HEK293 (cell line): ENCODE measurements around the gene UBA52.
"Not testable (repeated sequence)": the region's sequence is repeated elsewhere in the genome, so short reads cannot be mapped to it uniquely, and the experiment has no call there.

Source experiments
- CTCF ChIA-PET: fragments of 350-600 bp; formaldehyde crosslinking; extraction: SDS; loops from one replicate; lab custom pipeline; 2021; ENCODE audit warnings: antibody characterized with exemption; lab: Yijun Ruan, JAX
- POLR2A ChIA-PET: fragments of 300-600 bp; formaldehyde crosslinking; extraction: SDS; loops from one replicate; lab custom pipeline; 2020; ENCODE audit warnings: antibody characterized with exemption, inconsistent platforms; lab: Yijun Ruan, JAX
- H3K27ac ChIP-seq: fragments of 200-500 bp; sonication (Bioruptor generic); 2 replicates; pipeline ENCODE4 v1.5.1; 2014; ENCODE audit warnings: low read depth, low read length, control low read depth, inconsistent platforms; ENCODE audit errors: extremely low read depth
- H3K36me3 ChIP-seq, 2 experiments: fragments of 200-500 bp in 1 of 2; sonication (Bioruptor generic) in 1 of 2; 1 replicate in 1 of 2; 2 replicates in 1 of 2; pipeline ENCODE4 v1.5.1; 2014 to 2017; ENCODE audit warnings: inconsistent platforms in 2 of 2, low read length in 2 of 2; ENCODE audit not compliant: control insufficient read depth in 2 of 2, insufficient read depth in 1 of 2
- H3K4me1 ChIP-seq: fragments of 200-500 bp; sonication (Bioruptor generic); 2 replicates; pipeline ENCODE4 v1.5.1; 2014; ENCODE audit warnings: mild to moderate bottlenecking, low read length, inconsistent platforms; ENCODE audit not compliant: control insufficient read depth, insufficient read depth
- H3K4me3 ChIP-seq: 2 replicates; pipeline ENCODE4 v1.5.1; 2011; ENCODE audit warnings: low read depth, mild to moderate bottlenecking, control low read depth, low read length, moderate library complexity
- H3K9me3 ChIP-seq: fragments of 200-500 bp; sonication (Bioruptor generic); 2 replicates; pipeline ENCODE4 v1.5.1; 2014; ENCODE audit warnings: low read depth, low read length, inconsistent platforms; ENCODE audit not compliant: control insufficient read depth, insufficient read depth
- HOXD13 ChIP-seq: sonication (generic); formaldehyde crosslinking; IDR thresholded peaks from 2 replicates; pipeline ENCODE4 v1.8.0; 2022; ENCODE audit warnings: missing genetic modification reagents, borderline replicate concordance
- KLF1 ChIP-seq: fragments of 450-650 bp; formaldehyde crosslinking; IDR thresholded peaks from 2 replicates; pipeline ENCODE4 v1.5.1; 2016; ENCODE audit warnings: missing biosample characterization, missing genetic modification characterization
- KLF17 ChIP-seq: fragments of 450-650 bp; formaldehyde crosslinking; IDR thresholded peaks from 2 replicates; pipeline ENCODE4 v1.5.1; 2016; ENCODE audit warnings: missing biosample characterization, missing genetic modification characterization
- KLF8 ChIP-seq: fragments of 450-650 bp; formaldehyde crosslinking; IDR thresholded peaks from 2 replicates; pipeline ENCODE4 v1.5.1; 2016; ENCODE audit warnings: missing biosample characterization, missing genetic modification characterization
- SETDB1 ChIP-seq: IDR thresholded peaks from one replicate; pipeline ENCODE4 v1.6.1; 2017; ENCODE audit warnings: mild to moderate bottlenecking, low read length, moderate library complexity, mixed read lengths; ENCODE audit not compliant: insufficient read length
- ZFP3 ChIP-seq: fragments of 450-650 bp; formaldehyde crosslinking; IDR thresholded peaks from 2 replicates; pipeline ENCODE4 v1.5.1; 2016; ENCODE audit warnings: low read depth, missing biosample characterization, missing genetic modification characterization
- ZNF121 ChIP-seq: fragments of 450-650 bp; formaldehyde crosslinking; IDR thresholded peaks from 2 replicates; pipeline ENCODE4 v1.5.1; 2016; ENCODE audit warnings: missing biosample characterization, missing genetic modification characterization
- ZNF146 ChIP-seq: fragments of 450-650 bp; formaldehyde crosslinking; IDR thresholded peaks from 2 replicates; pipeline ENCODE4 v1.5.1; 2016; ENCODE audit warnings: missing biosample characterization, missing genetic modification characterization
- ZNF223 ChIP-seq: fragments of 450-650 bp; formaldehyde crosslinking; IDR thresholded peaks from 2 replicates; pipeline ENCODE4 v1.5.1; 2016; ENCODE audit warnings: missing biosample characterization, missing genetic modification characterization
- ZNF426 ChIP-seq: fragments of 450-650 bp; formaldehyde crosslinking; IDR thresholded peaks from 2 replicates; pipeline ENCODE4 v1.5.1; 2017; ENCODE audit warnings: missing biosample characterization, missing genetic modification characterization, mild to moderate bottlenecking, inconsistent platforms, moderate library complexity
- ZNF521 ChIP-seq: fragments of 450-650 bp; formaldehyde crosslinking; IDR thresholded peaks from 2 replicates; pipeline ENCODE4 v1.5.1; 2017; ENCODE audit warnings: missing biosample characterization, mild to moderate bottlenecking, missing genetic modification characterization
- ZNF530 ChIP-seq: fragments of 450-650 bp; formaldehyde crosslinking; IDR thresholded peaks from 2 replicates; pipeline ENCODE4 v1.5.1; 2016; ENCODE audit warnings: low read depth, missing biosample characterization, missing genetic modification characterization
- ZNF626 ChIP-seq: fragments of 450-650 bp; sonication (Bioruptor Pico); formaldehyde crosslinking; IDR thresholded peaks from 2 replicates; pipeline ENCODE4 v1.5.1; 2018; ENCODE audit warnings: missing biosample characterization, missing genetic modification characterization, inconsistent platforms
- ZNF639 ChIP-seq: fragments of 450-650 bp; formaldehyde crosslinking; IDR thresholded peaks from 2 replicates; pipeline ENCODE4 v1.5.1; 2016; ENCODE audit warnings: missing biosample characterization, missing genetic modification characterization
- ZNF645 ChIP-seq: fragments of 450-650 bp; formaldehyde crosslinking; IDR thresholded peaks from 2 replicates; pipeline ENCODE4; 2016; ENCODE audit warnings: missing biosample characterization, missing genetic modification characterization
- ZNF664 ChIP-seq: fragments of 450-650 bp; formaldehyde crosslinking; IDR thresholded peaks from 2 replicates; pipeline ENCODE4 v1.5.1; 2016; ENCODE audit warnings: missing biosample characterization, missing genetic modification characterization
- ZNF792 ChIP-seq: fragments of 450-650 bp; formaldehyde crosslinking; IDR thresholded peaks from 2 replicates; pipeline ENCODE4 v1.5.1; 2016; ENCODE audit warnings: missing biosample characterization, missing genetic modification characterization
- ZNF830 ChIP-seq: fragments of 450-650 bp; IDR thresholded peaks from 2 replicates; pipeline ENCODE4 v1.5.0; 2018; ENCODE audit warnings: missing biosample characterization, missing genetic modification characterization, low read depth, mild to moderate bottlenecking, moderate library complexity
- ZSCAN16 ChIP-seq: fragments of 450-650 bp; formaldehyde crosslinking; IDR thresholded peaks from 2 replicates; pipeline ENCODE4 v1.5.1; 2016; ENCODE audit warnings: missing biosample characterization, missing genetic modification characterization
- ZXDB ChIP-seq: fragments of 450-650 bp; formaldehyde crosslinking; IDR thresholded peaks from 2 replicates; pipeline ENCODE4 v1.5.1; 2016; ENCODE audit warnings: missing biosample characterization, missing genetic modification characterization

Gene UBA52

GRCh38 chr19:18537431-18537830, 34.2 kb upstream of the UBA52 start (continued):
- no peak for TF ChIP-seq KLF8 (tag by site-specific recombination)
- no peak for TF ChIP-seq ZNF645 (tag by site-specific recombination)
- no peak for TF ChIP-seq ZNF223 (tag by site-specific recombination)
- TF ChIP-seq SETDB1: no peak
- no peak for TF ChIP-seq ZNF639 (tag by site-specific recombination)
- no peak for TF ChIP-seq HOXD13
- TF ChIP-seq ZNF830 (tag by site-specific recombination): no peak
- no peak for TF ChIP-seq ZNF521 (tag by site-specific recombination)
- TF ChIP-seq ZNF146 (tag by site-specific recombination): no peak
- no peak for TF ChIP-seq ZXDB (tag by site-specific recombination)
- TF ChIP-seq ZNF530: no peak
- TF ChIP-seq ZFP3 (tag by site-specific recombination): no peak
- no peak for TF ChIP-seq ZNF626

- no peaks in the 10 kb centered on the region for H3K4me1 ChIP-seq
- no peak overlapping the region for H3K4me3 ChIP-seq
- no peaks in the 10 kb centered on the region for H3K9me3 ChIP-seq
- ChIA-PET POLR2A (interaction anchor here (0.6 kb wide), 2 partner anchors 15 to 67 kb away, joined by 3 to 4 read pairs; no protein-coding TSS in a partner anchor), CTCF (no interaction called here)
- TF ChIP-seq ZNF426 (tag by site-specific recombination) (no peak), KLF17 (tag by site-specific recombination) (no peak), ZNF792 (no peak)
- H3K27ac ChIP-seq: no peak overlapping the region
- H3K36me3 ChIP-seq: peaks cover 23 to 68% of the 10 kb centered on the region in 2 experiments
Measured at GRCh38 chr19:18538115-18538514, 33.5 kb upstream of the UBA52 start.

GRCh38 chr19:18539372-18539771, 32.3 kb upstream of the UBA52 start:
- Histone ChIP-seq H3K4me3 (no peak overlapping the region), H3K4me1 (no peaks in the 10 kb centered on the region), H3K27ac (no peak overlapping the region), H3K9me3 (no peaks in the 10 kb centered on the region), H3K36me3 (peaks cover 23 to 64% of the 10 kb centered on the region in 2 experiments)
- ChIA-PET POLR2A (interaction anchor here (0.7 kb wide), 1 partner anchor 39 kb away, joined by 3 read pairs; no protein-coding TSS in a partner anchor), CTCF (interaction anchor here (0.7 to 0.8 kb wide), 2 partner anchors 55 to 447 kb away, joined by 3 read pairs; no protein-coding TSS in a partner anchor)
- TF ChIP-seq ZNF664 (tag by site-specific recombination) (no peak), KLF1 (tag by site-specific recombination) (peak; percentile 28; the same call in 1 of the 2 replicates)

GRCh38 chr19:18540200-18540599, 31.5 kb upstream of the UBA52 start:
- peaks cover 21 to 61% of the 10 kb centered on the region in 2 experiments for H3K36me3 ChIP-seq

More at GRCh38 chr19:18540200-18540599, 31.5 kb upstream of the UBA52 start:
- CTCF ChIA-PET: interaction anchor here (0.6 kb wide), 1 partner anchor 18 kb away, joined by 3 read pairs; no protein-coding TSS in a partner anchor
- POLR2A ChIA-PET, H3K27ac ChIP-seq, H3K9me3 ChIP-seq, H3K4me1 ChIP-seq, H3K4me3 ChIP-seq: not testable (repeated sequence)
- TF ChIP-seq ZNF121: peak; percentile 91
- TF ChIP-seq ZSCAN16 (tag by site-specific recombination): peak; percentile 71; the same call in 1 of the 2 replicates
